HG03354 (cell line): Measurements from ENCODE around the gene CRCP.
A peak's percentile ranks its signal among the peaks of the same experiment; 100 is the strongest.
"Not testable (repeated sequence)": the region's sequence is repeated elsewhere in the genome, so short reads cannot be mapped to it uniquely, and the experiment has no call there.

Experiments
- ATAC-seq: cut with Tn5 transposase; IDR thresholded peaks from one replicate; pipeline ENCODE4 v1.9.1; 2021; ENCODE audit warnings: mild to moderate bottlenecking; ENCODE audit not compliant: unreplicated experiment, poor library complexity, severe bottlenecking

CRCP gene

DNA sequence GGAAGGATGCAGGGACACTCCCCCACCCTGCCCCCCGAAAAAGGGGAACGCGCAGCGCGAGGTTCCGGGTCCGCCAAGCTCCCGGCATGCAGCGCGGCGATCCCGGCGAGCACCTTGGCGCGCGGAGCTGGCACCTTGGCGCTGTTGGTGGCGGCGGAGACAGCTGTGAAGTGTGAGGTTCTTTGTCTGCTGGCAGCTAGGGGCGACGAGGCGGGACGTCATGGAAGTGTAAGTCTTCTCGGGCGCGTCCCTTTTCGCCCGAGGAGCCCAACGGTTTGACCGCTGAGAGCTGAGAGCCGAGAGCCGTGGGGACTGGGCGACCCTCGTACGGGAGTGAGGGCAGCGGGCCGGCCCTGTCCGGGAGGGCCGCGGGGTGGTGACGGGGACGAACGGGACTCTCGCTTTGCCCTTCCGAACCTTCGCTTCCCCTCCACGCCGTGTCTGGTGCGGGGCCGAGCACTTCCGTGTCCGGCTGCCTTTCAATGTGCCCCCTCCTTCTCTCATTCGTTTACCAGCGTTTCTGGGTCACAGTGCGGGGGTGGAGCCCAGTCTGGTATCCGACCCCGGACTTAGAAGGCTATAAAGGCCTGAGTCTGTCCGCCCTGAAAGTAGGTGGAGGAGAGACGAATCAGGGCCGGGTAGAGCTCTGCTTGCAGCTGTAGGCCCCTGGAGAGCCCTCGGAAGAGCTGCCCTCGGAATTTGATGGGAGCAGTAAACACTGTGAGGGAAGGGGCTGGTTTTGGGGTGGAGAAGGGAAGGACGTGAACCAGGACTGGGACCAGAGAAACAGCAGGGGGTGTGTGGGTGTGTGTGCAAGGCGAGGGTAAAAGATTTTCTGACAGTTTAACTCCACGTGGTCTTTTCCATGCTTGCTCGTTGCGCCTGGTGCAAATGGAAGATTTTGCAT, at the start of gene CRCP:
TSS of gene CRCP (plus strand) at position 105 of the 907 bp plus-strand sequence. CDS start at position 221, 116 bp downstream.
- peak; percentile 94 for ATAC-seq

DNA sequence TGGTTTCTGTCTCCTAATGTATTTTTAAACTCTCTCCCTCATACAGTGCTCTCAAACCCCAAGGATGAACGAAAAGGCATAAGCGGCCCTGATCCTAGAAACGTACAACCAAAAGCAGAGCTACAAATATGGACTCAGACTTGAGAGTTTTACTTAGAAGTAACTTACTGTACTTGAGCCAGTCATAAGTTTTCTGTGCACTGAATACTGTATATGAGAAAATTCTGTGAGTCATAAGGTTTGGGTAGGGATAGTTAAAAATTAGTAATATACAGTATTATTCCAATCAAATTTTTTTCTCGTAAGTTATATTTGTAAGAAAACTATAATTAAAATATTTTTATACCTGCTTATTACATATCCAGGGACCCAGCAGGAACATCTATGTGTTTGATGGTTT, 44.9 kb upstream of the CRCP start:
- ATAC-seq, result no peak

DNA sequence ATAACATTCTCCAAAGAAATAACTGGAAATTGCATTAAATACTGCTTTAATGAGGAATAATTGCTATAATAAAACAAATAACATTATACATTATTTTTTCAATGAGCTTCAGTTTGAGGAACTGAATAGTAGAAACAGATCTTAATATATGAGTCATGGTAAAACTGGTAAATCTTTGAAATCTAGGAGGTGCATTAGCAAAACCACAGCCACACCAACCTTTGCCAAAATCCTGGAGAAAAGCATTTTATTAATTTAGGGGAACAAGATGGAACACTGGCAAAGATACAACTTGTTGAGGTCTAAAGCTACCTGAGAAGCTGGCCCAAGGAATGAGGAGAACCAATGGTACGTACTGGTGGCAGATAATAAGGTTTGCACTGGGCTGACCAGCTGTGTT, 44.4 kb upstream of the CRCP start:
- ATAC-seq, result no peak

DNA sequence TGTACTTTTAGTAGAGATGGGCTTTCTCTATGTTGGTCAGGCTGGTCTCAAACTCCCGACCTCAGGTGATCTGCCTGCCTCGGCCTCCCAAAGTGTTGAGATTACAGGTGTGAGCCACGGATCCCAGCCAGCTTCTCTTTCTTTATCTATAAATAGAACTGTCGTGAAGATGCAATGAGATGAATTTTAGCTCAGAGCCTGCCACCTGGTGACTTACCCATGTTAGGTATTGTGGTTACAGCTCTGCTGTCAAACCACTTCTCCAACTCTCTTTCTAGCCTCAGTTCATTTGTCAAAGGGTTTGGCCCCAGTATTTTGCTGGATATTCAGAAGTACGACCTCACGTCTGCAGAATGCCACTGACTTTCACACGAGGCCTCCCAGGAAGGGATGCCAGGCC, 42.4 kb upstream of the CRCP start:
- not testable (repeated sequence) for ATAC-seq

DNA sequence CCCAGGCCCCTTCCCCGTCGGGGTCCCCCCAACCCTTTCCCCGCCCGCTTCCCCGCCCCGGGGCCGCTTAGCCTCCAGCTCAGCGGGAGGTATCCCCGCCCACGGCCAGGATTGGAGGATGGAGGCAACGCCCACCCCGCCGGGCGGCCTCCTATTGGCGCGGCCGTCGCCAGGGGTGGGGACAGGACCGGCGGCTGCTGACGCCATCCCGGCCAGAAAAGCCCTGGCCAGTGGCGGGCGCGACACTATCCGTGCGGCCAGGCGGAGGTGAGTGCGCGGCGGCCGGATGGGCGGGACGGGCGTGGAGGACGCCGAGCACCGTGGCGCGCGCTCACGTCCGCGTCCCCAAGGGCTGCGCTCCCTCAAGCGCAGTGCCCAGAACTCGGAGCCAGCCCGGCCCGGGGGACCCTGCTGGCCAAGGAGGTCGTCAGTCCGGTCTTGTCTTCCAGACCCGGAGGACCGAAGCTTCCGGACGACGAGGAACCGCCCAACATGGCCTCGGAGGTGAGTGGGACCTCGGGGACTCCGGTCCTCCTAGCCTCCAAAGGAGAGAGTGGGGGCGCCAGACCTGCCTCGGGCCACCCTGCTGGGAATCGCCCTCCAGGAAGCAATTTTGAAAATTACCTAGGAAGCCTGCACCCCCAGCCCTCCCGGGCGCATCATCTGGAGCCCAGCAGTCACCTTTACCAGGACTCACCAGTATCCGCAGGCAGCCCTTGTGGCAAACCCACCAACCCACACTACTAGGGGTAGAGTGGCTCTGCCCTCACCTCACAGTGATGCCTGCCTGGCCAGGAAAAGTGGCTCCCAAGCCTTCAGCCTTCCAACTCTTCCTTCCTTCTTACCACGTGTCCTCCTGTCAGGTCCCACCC, 38.8 kb upstream of the CRCP start, which contains the start of gene ASL:
TSS of gene ASL (plus strand) at position 230 of the 872 bp plus-strand sequence. CDS start at position 493, 263 bp downstream.
- ATAC-seq, result peak; percentile 99

DNA sequence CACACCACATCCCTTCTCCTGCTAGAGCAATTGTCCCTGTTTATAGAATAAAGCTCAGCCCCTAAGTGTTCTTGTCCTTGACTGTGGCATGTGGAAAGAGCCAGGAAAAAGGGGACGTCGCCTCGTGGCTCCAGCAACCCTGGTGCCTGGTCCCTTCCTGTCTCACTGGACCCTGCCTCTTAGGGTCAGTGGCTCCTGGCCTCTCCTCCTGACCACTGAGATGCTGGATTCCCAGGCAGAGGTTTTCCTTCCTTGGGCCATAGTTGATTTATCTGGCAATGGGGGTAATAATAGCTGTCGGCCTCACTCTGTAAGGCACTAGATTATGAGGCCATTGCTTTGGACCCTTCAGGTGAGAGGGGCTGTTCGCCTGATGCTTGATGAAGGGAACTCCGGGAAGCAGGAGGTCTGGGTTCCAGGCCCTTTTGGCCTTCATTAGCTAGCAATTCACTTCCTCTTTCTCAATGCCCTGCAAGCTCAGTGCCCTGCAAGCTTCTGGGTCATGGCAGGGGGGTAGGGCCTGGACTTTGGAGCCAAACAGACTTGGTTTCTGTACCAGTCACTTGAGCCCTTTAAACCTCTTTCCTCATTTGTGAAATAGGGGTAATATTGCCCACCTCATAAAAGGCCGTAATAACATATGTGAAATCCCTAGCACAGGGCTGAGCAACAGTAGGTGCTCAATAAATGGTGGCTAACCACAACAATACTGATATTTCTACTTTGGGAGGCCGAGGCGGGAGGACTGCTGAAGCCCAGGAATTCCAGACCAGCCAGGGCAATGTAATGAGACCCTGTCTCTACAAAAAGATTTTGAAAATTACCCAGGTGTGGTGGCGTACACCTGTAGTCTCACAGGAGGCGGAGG, 38.0 kb upstream of the CRCP start:
- ATAC-seq, result no peak

DNA sequence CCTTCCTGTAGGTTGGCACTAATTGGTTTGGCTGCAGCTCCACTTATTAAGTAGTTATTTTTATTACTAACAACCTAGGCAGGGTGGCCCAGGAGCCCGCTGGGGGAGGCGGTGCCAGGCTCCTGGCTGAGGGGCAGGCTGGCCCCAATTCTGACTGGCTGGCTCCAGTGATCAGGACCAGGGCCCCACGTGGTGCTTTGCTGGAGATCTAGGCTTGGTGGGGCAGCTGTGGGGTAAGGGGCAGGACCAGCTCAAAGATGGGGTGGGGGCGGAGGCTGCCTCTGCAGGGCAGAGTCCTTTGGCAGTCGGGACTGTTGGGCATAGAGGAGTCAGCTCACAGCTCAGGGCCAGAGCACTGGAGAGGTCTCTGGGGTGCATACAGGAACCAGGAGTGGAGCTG, 36.6 kb upstream of the CRCP start:
- no peak for ATAC-seq

DNA sequence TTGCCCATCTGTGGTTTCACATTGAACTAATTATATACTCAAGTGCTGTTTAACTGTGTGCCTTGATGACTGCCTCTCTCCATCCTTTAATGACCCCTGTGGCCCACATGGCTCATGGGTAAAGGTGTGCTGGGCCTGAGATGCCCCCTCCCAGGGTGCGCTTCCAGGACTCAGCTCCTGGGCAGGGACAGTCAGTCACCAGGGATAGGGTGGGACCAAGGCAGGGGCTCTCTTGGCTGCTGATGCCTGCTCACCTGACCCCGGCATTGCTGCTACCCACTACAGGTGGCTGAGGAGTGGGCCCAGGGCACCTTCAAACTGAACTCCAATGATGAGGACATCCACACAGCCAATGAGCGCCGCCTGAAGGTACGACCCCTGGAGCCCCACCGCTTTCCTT, 32.6 kb upstream of the CRCP start:
- no peak for ATAC-seq

DNA sequence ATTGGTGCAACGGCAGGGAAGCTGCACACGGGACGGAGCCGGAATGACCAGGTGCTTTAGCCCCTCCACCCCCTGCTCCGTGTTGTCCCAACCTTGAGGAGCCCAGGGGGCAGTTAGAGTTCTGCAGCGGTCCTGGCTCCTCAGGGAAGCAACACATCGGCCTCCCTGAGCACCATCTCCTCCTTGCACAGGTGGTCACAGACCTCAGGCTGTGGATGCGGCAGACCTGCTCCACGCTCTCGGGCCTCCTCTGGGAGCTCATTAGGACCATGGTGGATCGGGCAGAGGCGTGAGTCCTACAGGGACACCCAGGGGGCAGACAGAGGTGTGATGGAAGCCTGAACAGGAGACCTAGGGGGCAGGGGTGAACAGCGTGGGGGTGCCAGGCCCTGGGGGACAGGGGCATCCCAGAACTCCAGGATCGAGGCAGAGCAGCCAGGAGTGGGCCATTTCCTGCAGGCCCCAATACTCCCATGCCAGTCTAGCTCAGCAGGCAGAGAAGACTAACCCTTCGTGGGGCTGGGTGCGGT, 31.7 kb upstream of the CRCP start:
- no peak for ATAC-seq

DNA sequence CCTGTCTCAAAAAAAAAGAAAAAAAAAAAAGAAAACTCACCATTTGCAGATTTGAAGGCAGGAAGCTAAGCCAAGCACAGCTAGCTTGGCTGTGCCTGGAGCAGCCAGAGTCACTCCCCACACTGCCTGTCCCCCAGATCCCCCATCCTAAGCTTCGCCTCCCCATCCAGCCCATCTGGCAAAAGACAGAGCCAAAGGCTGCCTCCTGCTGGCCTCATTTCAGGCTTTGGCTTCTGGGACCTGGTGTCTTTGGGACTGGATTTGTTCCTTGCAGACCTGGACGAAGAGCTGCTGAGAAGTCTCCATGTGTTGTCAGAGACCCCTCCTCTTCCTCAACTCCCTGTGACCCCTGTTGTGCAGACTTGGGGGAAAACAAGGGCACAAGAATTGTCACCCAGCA, 31.0 kb upstream of the CRCP start:
- ATAC-seq, result no peak

DNA sequence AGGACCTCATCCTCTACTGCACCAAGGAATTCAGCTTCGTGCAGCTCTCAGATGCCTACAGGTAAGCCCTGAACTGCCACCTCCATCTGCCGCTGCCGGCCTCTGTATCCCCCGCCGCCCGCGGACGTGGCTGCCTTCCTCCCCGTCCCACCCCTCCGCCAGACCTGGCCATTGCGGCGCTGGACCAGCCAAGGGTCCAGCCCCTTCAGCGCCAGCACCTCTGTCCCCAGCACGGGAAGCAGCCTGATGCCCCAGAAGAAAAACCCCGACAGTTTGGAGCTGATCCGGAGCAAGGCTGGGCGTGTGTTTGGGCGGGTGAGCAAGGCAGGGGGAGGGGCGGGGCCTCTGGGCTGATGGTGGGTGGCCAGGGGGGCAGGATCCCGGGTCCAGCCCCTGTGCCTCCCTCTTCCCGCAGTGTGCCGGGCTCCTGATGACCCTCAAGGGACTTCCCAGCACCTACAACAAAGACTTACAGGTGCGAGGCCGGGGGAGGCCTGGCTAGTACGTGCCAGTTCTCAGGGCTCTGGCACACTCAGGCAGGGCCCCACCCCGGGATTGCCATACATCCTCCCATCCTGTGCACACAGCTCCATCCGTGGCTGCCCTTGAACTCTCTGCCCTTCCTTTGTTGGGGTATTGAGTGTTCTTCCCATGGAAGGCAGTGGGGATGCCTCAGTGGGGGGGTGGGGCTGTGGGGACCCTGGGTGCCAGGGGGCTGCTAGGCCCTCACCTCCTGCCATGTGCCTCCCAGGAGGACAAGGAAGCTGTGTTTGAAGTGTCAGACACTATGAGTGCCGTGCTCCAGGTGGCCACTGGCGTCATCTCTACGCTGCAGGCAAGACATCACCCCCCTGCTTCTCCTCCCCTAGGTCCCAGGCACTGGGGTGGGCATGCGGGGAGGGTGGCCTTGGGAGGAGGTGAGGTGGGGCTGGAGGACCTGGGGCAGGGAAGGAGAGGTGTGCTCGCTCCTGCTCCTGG, 25.5 kb upstream of the CRCP start:
- no peak for ATAC-seq

DNA sequence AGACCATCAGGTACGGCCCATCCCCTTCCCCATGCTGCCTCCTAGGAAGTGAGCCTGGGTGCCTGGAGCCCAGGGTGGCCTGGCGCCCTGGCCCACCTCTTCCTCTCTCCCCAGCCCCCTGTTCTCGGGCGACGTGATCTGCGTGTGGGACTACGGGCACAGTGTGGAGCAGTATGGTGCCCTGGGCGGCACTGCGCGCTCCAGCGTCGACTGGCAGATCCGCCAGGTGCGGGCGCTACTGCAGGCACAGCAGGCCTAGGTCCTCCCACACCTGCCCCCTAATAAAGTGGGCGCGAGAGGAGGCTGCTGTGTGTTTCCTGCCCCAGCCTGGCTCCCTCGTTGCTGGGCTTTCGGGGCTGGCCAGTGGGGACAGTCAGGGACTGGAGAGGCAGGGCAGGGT, 22.0 kb upstream of the CRCP start:
- no peak for ATAC-seq

DNA sequence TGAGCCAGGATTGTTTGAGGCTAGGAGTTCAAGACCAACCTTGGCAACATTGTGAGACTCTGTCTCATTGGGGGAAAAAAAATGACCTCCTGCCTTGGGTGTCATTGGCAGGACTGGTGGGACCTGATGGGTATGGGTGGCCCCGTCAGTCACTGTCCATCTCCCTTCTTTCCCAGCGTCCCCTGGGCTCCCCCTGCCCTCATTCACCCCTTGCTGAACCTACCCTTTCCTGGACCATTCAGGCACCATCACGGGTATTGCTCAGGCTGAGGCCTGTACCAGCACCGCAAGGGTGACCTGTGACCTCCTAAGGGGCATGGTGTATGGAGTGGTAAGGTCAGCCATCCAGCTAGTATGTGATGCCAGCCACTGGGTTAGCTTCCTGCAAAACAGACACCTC, 19.6 kb upstream of the CRCP start:
- ATAC-seq, result no peak

DNA sequence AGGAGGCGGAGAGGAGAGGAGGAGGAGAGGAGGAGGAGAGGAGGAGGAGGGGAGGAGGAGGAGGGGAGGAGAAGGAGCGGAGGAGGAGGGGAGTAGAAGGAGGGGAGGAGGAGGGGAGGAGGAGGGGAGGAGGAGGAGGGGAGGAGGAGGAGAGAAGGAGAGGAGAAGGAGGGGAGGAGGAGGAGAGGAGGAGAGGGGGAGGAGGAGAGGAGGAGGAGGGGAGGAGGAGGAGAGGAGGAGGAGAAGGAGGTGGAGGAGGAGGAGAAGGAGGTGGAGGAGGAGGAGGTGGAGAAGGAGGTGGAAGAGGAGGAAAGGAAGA, 15.5 kb upstream of the CRCP start:
- ATAC-seq, result no peak

DNA sequence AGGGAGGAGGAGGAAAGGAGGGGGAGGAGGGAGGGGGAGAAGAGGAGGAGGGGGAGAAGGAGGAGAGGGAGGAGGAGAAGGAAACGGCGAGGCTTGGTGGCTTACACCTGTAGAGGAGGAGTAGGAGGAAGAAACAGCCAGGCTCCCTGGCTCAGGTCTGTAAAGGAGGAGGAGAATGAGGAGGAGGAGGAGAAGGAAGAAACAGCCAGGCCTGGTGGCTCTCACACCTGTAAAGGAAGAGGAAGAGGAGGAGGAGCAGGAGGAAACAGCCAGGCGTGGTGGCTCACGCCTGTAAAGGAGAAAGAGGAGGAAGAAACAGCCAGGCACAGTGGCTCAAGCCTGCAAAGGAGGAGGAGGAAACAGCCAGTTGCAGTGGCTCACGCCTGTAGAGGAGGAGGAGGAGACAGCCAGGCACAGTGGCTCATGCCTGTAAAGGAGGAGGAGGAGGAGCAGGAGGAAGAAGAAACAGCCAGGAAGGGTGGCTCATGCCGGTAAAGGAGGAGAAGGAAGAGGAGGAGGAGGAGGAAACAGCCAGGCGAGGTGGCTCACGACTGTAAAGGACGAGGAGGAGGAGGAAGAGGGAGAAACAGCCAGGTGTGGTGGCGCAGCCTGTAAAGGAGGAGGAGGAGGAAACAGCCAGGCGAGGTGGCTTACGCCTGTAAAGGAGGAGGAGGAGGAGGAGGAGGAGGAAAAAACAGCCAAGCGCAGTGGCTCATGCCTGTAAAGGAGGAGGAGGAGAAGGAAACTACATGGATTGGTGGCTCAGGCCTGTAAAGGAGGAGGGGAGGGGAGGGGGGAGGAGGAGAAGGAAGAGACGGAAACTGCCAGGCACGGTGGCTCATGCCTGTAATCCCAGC, 14.9 kb upstream of the CRCP start:
- peak; percentile 77 for ATAC-seq

DNA sequence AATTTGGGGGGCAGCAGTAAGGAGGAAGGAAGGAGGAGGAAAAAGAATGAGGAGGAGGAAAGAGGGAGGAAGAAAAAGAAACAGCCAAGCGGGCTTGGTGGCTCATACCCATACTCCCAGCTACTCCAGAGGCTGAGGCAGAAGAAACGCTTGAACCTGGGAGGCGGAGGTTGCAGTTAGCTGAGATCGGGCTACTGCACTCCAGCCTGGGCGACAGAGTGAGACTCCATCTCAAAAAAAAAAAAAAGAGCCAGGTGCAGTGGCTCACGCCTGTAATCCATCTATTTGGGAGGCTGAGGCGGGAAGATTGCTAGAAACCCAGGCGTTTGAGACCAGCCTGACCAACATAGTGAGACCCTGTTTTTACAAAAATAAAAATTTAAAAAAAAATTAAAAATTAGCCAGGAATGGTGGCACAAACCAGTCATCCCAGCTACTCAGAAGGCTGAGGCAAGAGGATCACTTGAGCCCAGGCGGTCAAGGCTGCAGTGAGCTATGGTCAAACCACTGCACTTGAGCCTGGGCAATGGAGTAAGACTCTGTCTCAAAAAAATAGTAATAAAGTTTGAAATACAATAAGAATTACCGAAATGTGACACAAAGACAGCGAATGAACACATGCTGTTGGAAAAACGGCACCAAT, 14.1 kb upstream of the CRCP start:
- ATAC-seq, result peak; percentile 8

DNA sequence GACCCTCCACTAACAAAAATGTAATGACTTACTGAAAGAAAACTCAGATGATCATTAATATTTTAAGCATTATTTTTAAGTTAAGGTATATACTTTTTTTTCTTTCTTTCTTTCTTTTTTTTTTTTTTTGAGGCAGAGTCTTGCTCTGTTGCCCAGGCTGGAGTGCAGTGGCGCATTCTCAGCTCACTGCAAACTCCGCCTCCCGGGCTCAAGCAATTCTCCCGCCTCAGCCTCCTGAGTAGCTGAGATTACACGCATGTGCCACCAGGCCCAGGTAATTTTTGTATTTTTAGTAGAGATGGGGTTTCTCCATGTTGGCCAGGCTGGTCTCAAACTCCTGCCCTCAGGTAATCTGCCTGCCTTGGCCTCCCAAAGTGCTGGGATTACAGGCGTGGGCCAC, 12.5 kb upstream of the CRCP start:
- ATAC-seq, result not testable (repeated sequence)
